Endothelial cell of umbilical vein (primary cell): Measurements from ENCODE around the gene CD47. TPM values are rescaled to one million over a fixed set of nuclear protein-coding genes. Genes with fewer than 3 reads are reported as not detected.

ENCODE experiments used
- BruUV-seq: library from RNA; stranded (reverse); fragments of 400-500 nt; replicated peaks from 2 replicates; lab custom pipeline; 2021; lab: Mats Ljungman, UMichigan
- CTCF ChIA-PET: fragments of 300-600, 350-600 bp; sonication (Branson Sonifier 250); formaldehyde crosslinking; loops from one replicate; lab custom pipeline; 2021; ENCODE audit warnings: antibody characterized with exemption, inconsistent platforms; lab: Charles Lee
- POLR2A ChIA-PET: fragments of 300-600, 350-600 bp; sonication (Branson Sonifier 250); formaldehyde crosslinking; loops from one replicate; lab custom pipeline; 2021; ENCODE audit warnings: antibody characterized with exemption, inconsistent platforms; lab: Charles Lee
- DNase-seq: peaks from one replicate; pipeline ENCODE4 v3.0.0-alpha.2; 2011; ENCODE audit warnings: low read depth, low spot score
- FAIRE-seq: peaks from 2 replicates; lab custom pipeline; 2011; peaks lifted over from hg19 to GRCh38; lab: Jason Lieb, UNC
- H2AFZ ChIP-seq: 2 replicates; pipeline ENCODE4 v1.6.0; 2012; ENCODE audit warnings: low read depth, low read length, control low read depth, inconsistent platforms
- H3K27ac ChIP-seq: 2 replicates; pipeline ENCODE4 v1.5.1; 2011; ENCODE audit warnings: low read depth, mild to moderate bottlenecking, control low read depth, low read length, moderate library complexity; ENCODE audit not compliant: insufficient read depth
- H3K27me3 ChIP-seq, 2 experiments: 2 replicates each; pipeline versions ENCODE4 v1.6.0 to v1.6.1; 2011; ENCODE audit warnings: low read length in 2 of 2, mixed read lengths in 1 of 2; ENCODE audit not compliant: control insufficient read depth in 2 of 2, insufficient read depth in 2 of 2
- H3K36me3 ChIP-seq, 2 experiments: 2 replicates in 1 of 2; 3 replicates in 1 of 2; pipeline ENCODE4 v1.5.1; 2011; ENCODE audit warnings: low read length in 2 of 2, mild to moderate bottlenecking in 1 of 2, moderate library complexity in 1 of 2; ENCODE audit not compliant: control insufficient read depth in 2 of 2, insufficient read depth in 2 of 2; ENCODE audit errors: extremely low read depth in 1 of 2
- H3K4me1 ChIP-seq: 3 replicates; pipeline ENCODE4 v1.5.1; 2011; ENCODE audit warnings: mild to moderate bottlenecking, low read length; ENCODE audit not compliant: control insufficient read depth, insufficient read depth; ENCODE audit errors: extremely low read depth
- H3K4me2 ChIP-seq: 2 replicates; pipeline ENCODE4 v1.6.1; 2011; ENCODE audit warnings: low read length, control low read depth, mixed read lengths; ENCODE audit not compliant: insufficient read depth
- H3K4me3 ChIP-seq, 3 experiments: fragments of 200-600 bp in 1 of 3; sonication (generic), shearing (Covaris generic) in 1 of 3; replicated peaks in 1 of 3; 2 replicates each; pipeline ENCODE4 v1.5.1; 2011 to 2016; ENCODE audit warnings: control low read depth in 3 of 3, low read length in 3 of 3, mild to moderate bottlenecking in 2 of 3, inconsistent platforms in 1 of 3, low read depth in 1 of 3, moderate library complexity in 1 of 3; ENCODE audit not compliant: insufficient read depth in 1 of 3
- H3K79me2 ChIP-seq: 2 replicates; pipeline ENCODE4 v1.6.0; 2012; ENCODE audit warnings: low read length, inconsistent platforms; ENCODE audit not compliant: control insufficient read depth, insufficient read depth
- H3K9ac ChIP-seq: replicated peaks from 2 replicates; pipeline ENCODE3; 2011; ENCODE audit warnings: low read length, control low read depth; ENCODE audit not compliant: insufficient read depth; ENCODE audit errors: extremely low read depth
- H3K9me1 ChIP-seq: replicated peaks from 3 replicates; pipeline ENCODE4 v1.6.0; 2011; ENCODE audit warnings: mild to moderate bottlenecking, low read length; ENCODE audit not compliant: control insufficient read depth, insufficient read depth; ENCODE audit errors: extremely low read depth
- H3K9me3 ChIP-seq: replicated peaks from 2 replicates; pipeline ENCODE4 v1.5.1; 2012; ENCODE audit warnings: low read length, inconsistent platforms; ENCODE audit not compliant: control insufficient read depth, insufficient read depth
- H4K20me1 ChIP-seq: replicated peaks from 2 replicates; pipeline ENCODE3; 2011; ENCODE audit warnings: mild to moderate bottlenecking, low read length; ENCODE audit not compliant: control insufficient read depth, insufficient read depth; ENCODE audit errors: extremely low read depth
- CTCF ChIP-seq, 2 donors: IDR thresholded peaks; 1 replicate in 1 of 2; 2 replicates in 1 of 2; pipeline ENCODE4 v1.5.1; 2011; ENCODE audit warnings: low read length in 2 of 2, mild to moderate bottlenecking in 2 of 2, moderate library complexity in 2 of 2, control low read depth in 1 of 2, inconsistent platforms in 1 of 2, low read depth in 1 of 2; ENCODE audit not compliant: insufficient read depth in 1 of 2; ENCODE audit errors: extremely low read depth in 1 of 2
- EZH2 ChIP-seq: IDR thresholded peaks from 2 replicates; pipeline ENCODE4 v1.6.1; 2012; ENCODE audit warnings: borderline replicate concordance, low read depth, mild to moderate bottlenecking, moderate library complexity, low read length, inconsistent platforms; ENCODE audit not compliant: severe bottlenecking
- FOS ChIP-seq: IDR thresholded peaks from 2 replicates; pipeline ENCODE4 v1.6.1; 2011; ENCODE audit warnings: mild to moderate bottlenecking, low read length, moderate library complexity, borderline replicate concordance; ENCODE audit not compliant: insufficient read depth
- GATA2 ChIP-seq: IDR thresholded peaks from 2 replicates; pipeline ENCODE4 v1.7.0; 2011; ENCODE audit warnings: low read depth, mild to moderate bottlenecking, moderate library complexity, mixed read lengths, low read length; ENCODE audit not compliant: insufficient read length, insufficient read depth
- JUN ChIP-seq: IDR thresholded peaks from 2 replicates; pipeline ENCODE4 v1.6.1; 2011; ENCODE audit warnings: borderline replicate concordance, low read depth; ENCODE audit not compliant: insufficient read length, insufficient read depth
- MYC ChIP-seq: IDR thresholded peaks from one replicate; pipeline ENCODE4 v1.6.1; 2011; ENCODE audit warnings: mild to moderate bottlenecking, low read depth, low read length
- POLR2A ChIP-seq: IDR thresholded peaks from 2 replicates; pipeline ENCODE4 v1.6.1; 2012; ENCODE audit warnings: low read depth, mild to moderate bottlenecking, control low read depth, low read length
- POLR2AphosphoS5 ChIP-seq: IDR thresholded peaks from 2 replicates; pipeline ENCODE4 v1.6.1; 2012; ENCODE audit warnings: low read depth, mild to moderate bottlenecking, control low read depth, low read length, moderate library complexity; ENCODE audit not compliant: insufficient read depth
- dilution Hi-C: fragments of 300-500 bp; cut with MboI; formaldehyde crosslinking; loops from one replicate; pipeline ENCODE4 v1.15.0; 2019; ENCODE audit warnings: low sequenced_read_pairs; ENCODE audit not compliant: extremely low pct_ligation_motif_present
- intact Hi-C: fragments of 100-400 bp; cut with micrococcal nuclease; formaldehyde crosslinking; loops from one replicate; pipeline ENCODE4 v1.10.0; 2022
- polyA plus RNA-seq, 4 experiments: library from polyadenylated mRNA; depleted of rRNA in 3 of 4; stranded (reverse) in 3 of 4; unstranded in 1 of 4; fragments of >200 nt; gene quantifications; 2 replicates each; pipeline versions ENCODE4 v1.2.1 to v1.2.3, GENCODE V29; 2011 to 2012; ENCODE audit warnings: missing spikeins in 1 of 4
- total RNA-seq: library from RNA; stranded (reverse); gene quantifications from 2 replicates; pipeline ENCODE4 v1.2.3, GENCODE V29; 2021
- TF ChIP-seq, protein P1 (sequence below): IDR thresholded peaks from 2 replicates; pipeline ENCODE4 v1.6.1; 2011; ENCODE audit not compliant: insufficient read depth, insufficient read length

The CD47 gene
- total and polyA plus RNA-seq, 2 donors (not counting 3 experiments of a cell fraction or from before 2014, with no cell fraction given): 29.3 to 32.2 TPM

GRCh38 chr3:108086653-108087052 lies 4.2 kb downstream of the CD47 start:
- H2AFZ ChIP-seq: no peak overlapping the region
- no peaks in the 10 kb centered on the region for H3K9me3 ChIP-seq
- H3K4me3 ChIP-seq: no peak overlapping the region
- DNase-seq: no peak
- intact Hi-C loops: no loop called here
- H4K20me1 ChIP-seq: no peaks in the 10 kb centered on the region
- no peak overlapping the region for H3K4me2 ChIP-seq
- H3K27me3 ChIP-seq: peaks cover 0 to 1% of the 10 kb centered on the region in 2 experiments
- BruUV-seq: no TSS peak
- H3K79me2 ChIP-seq: peaks cover 42% of the 10 kb centered on the region
- ChIA-PET POLR2A (no interaction called here), CTCF (no interaction called here)
- H3K9ac ChIP-seq: no peak overlapping the region
- FAIRE-seq: no peak
- no peaks in the 10 kb centered on the region for H3K36me3 ChIP-seq
- TF ChIP-seq EZH2: no peak
- no peak for TF ChIP-seq JUN
- no peak for TF ChIP-seq POLR2A
- TF ChIP-seq CTCF (IDR thresholded peaks at IDR 0.05; ENCODE audit: extremely low read depth in 1 of 2, insufficient read depth in 1 of 2, low read depth in 1 of 2, low read length in 2 of 2): no peak
- no peak for TF ChIP-seq GATA2
- TF ChIP-seq POLR2AphosphoS5: no peak
- TF ChIP-seq, protein P1, sequence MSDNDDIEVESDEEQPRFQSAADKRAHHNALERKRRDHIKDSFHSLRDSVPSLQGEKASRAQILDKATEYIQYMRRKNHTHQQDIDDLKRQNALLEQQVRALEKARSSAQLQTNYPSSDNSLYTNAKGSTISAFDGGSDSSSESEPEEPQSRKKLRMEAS: no peak
- TF ChIP-seq MYC: no peak
- no peak for TF ChIP-seq FOS
- no peaks in the 10 kb centered on the region for H3K9me1 ChIP-seq
- H3K4me1 ChIP-seq: peaks cover 12% of the 10 kb centered on the region
- dilution Hi-C loops: no loop called here
- no peak overlapping the region for H3K27ac ChIP-seq
